ENCODE data around the gene MBP.
A peak's percentile ranks its signal among the peaks of the same experiment; 100 is the strongest.

The MBP gene

GRCh38 chr18:77077941-77078689 lies 54.5 kb downstream of the MBP start:
- Mint-ChIP-seq H3K27me3 (no peaks in the 10 kb centered on the region), H3K27ac (no peak overlapping the region), H3K36me3 (peaks cover 10% of the 10 kb centered on the region), H3K4me1 (peaks cover 76% of the 10 kb centered on the region), H3K4me3 (no peak overlapping the region), H3K9me3 (no peaks in the 10 kb centered on the region)

- Mint-ChIP-seq H3K9me3 (no peaks in the 10 kb centered on the region), H3K36me3 (peaks cover 8% of the 10 kb centered on the region), H3K27ac (peak overlapping the region; percentile 23), H3K4me1 (peaks cover 76% of the 10 kb centered on the region), H3K27me3 (no peaks in the 10 kb centered on the region), H3K4me3 (no peak overlapping the region)
Observed at GRCh38 chr18:77077401-77077800, 55.2 kb downstream of the MBP start.

GRCh38 chr18:77076111-77076510 lies 56.5 kb downstream of the MBP start:
- Mint-ChIP-seq H3K27ac (no peak overlapping the region), H3K4me1 (peaks cover 79% of the 10 kb centered on the region), H3K36me3 (peaks cover 8% of the 10 kb centered on the region), H3K9me3 (no peaks in the 10 kb centered on the region), H3K4me3 (no peak overlapping the region), H3K27me3 (no peaks in the 10 kb centered on the region)

- Mint-ChIP-seq H3K4me1 (peaks cover 79% of the 10 kb centered on the region), H3K27me3 (no peaks in the 10 kb centered on the region), H3K9me3 (no peaks in the 10 kb centered on the region), H3K4me3 (no peak overlapping the region), H3K36me3 (peaks cover 12% of the 10 kb centered on the region), H3K27ac (peak overlapping the region; percentile 39)
Observed at GRCh38 chr18:77074431-77074830, 58.2 kb downstream of the MBP start.

- Mint-ChIP-seq H3K4me3 (peak overlapping the region; percentile 9), H3K4me1 (peaks cover 84% of the 10 kb centered on the region), H3K27ac (no peak overlapping the region), H3K9me3 (no peaks in the 10 kb centered on the region), H3K27me3 (no peaks in the 10 kb centered on the region), H3K36me3 (peaks cover 12% of the 10 kb centered on the region)
Observed at GRCh38 chr18:77073336-77074093, 59.1 kb downstream of the MBP start.

- Mint-ChIP-seq H3K27ac (peak overlapping the region; percentile 80), H3K9me3 (no peaks in the 10 kb centered on the region), H3K27me3 (no peaks in the 10 kb centered on the region), H3K4me1 (peaks cover 85% of the 10 kb centered on the region), H3K36me3 (peaks cover 11% of the 10 kb centered on the region), H3K4me3 (no peak overlapping the region)
Observed at GRCh38 chr18:77072566-77072965, 60.0 kb downstream of the MBP start.

- Mint-ChIP-seq H3K9me3 (no peaks in the 10 kb centered on the region), H3K4me3 (peak overlapping the region; percentile 36), H3K27ac (peak overlapping the region; percentile 80), H3K4me1 (peaks cover 88% of the 10 kb centered on the region), H3K36me3 (peaks cover 14% of the 10 kb centered on the region), H3K27me3 (no peaks in the 10 kb centered on the region)
Observed at GRCh38 chr18:77071711-77072292, 60.8 kb downstream of the MBP start.

GRCh38 chr18:77071061-77071460 lies 61.5 kb downstream of the MBP start:
- H3K4me1 Mint-ChIP-seq: peaks cover 91% of the 10 kb centered on the region
- H3K4me3 Mint-ChIP-seq: no peak overlapping the region
- H3K27me3 Mint-ChIP-seq: no peaks in the 10 kb centered on the region
- no peaks in the 10 kb centered on the region for H3K9me3 Mint-ChIP-seq
- H3K36me3 Mint-ChIP-seq: peaks cover 12% of the 10 kb centered on the region
- H3K27ac Mint-ChIP-seq: peak overlapping the region; percentile 69

- peaks cover 95% of the 10 kb centered on the region for H3K4me1 Mint-ChIP-seq
- H3K27me3 Mint-ChIP-seq: no peaks in the 10 kb centered on the region
- peaks cover 14% of the 10 kb centered on the region for H3K36me3 Mint-ChIP-seq
- no peak overlapping the region for H3K4me3 Mint-ChIP-seq
- H3K9me3 Mint-ChIP-seq: no peaks in the 10 kb centered on the region
- peak overlapping the region; percentile 72 for H3K27ac Mint-ChIP-seq
Observed at GRCh38 chr18:77070627-77071026, 62.0 kb downstream of the MBP start.

- Mint-ChIP-seq H3K36me3 (peaks cover 16% of the 10 kb centered on the region), H3K4me1 (peaks cover 95% of the 10 kb centered on the region), H3K27me3 (no peaks in the 10 kb centered on the region), H3K4me3 (peak overlapping the region; percentile 3), H3K9me3 (no peaks in the 10 kb centered on the region), H3K27ac (peak overlapping the region; percentile 72)
Observed at GRCh38 chr18:77069931-77070330, 62.7 kb downstream of the MBP start.

GRCh38 chr18:77069482-77069881 lies 63.1 kb downstream of the MBP start:
- peak overlapping the region; percentile 72 for H3K27ac Mint-ChIP-seq
- peaks cover 16% of the 10 kb centered on the region for H3K36me3 Mint-ChIP-seq
- H3K4me1 Mint-ChIP-seq: peaks cover 96% of the 10 kb centered on the region
- peak overlapping the region; percentile 3 for H3K4me3 Mint-ChIP-seq
- H3K9me3 Mint-ChIP-seq: no peaks in the 10 kb centered on the region
- H3K27me3 Mint-ChIP-seq: no peaks in the 10 kb centered on the region

GRCh38 chr18:77068321-77069312 lies 64.0 kb downstream of the MBP start:
- no peaks in the 10 kb centered on the region for H3K27me3 Mint-ChIP-seq
- peaks cover 23% of the 10 kb centered on the region for H3K36me3 Mint-ChIP-seq
- H3K9me3 Mint-ChIP-seq: no peaks in the 10 kb centered on the region
- H3K4me3 Mint-ChIP-seq: peak overlapping the region; percentile 66
- peak overlapping the region; percentile 83 for H3K27ac Mint-ChIP-seq
- H3K4me1 Mint-ChIP-seq: peaks cover 96% of the 10 kb centered on the region

GRCh38 chr18:77067291-77068061 lies 65.1 kb downstream of the MBP start:
- H3K36me3 Mint-ChIP-seq: peaks cover 27% of the 10 kb centered on the region

GRCh38 chr18:77066689-77067088 lies 65.9 kb downstream of the MBP start:
- Mint-ChIP-seq H3K36me3 (peaks cover 30% of the 10 kb centered on the region), H3K27ac (peak overlapping the region; percentile 41), H3K4me3 (peak overlapping the region; percentile 30), H3K9me3 (no peaks in the 10 kb centered on the region), H3K27me3 (no peaks in the 10 kb centered on the region), H3K4me1 (peaks cover 98% of the 10 kb centered on the region)

More at GRCh38 chr18:77067291-77068061, 65.1 kb downstream of the MBP start:
- Mint-ChIP-seq H3K9me3 (no peaks in the 10 kb centered on the region), H3K4me1 (peaks cover 98% of the 10 kb centered on the region), H3K27ac (peak overlapping the region; percentile 83), H3K4me3 (peak overlapping the region; percentile 66), H3K27me3 (no peaks in the 10 kb centered on the region)
